ENCODE data around the gene SYT3. TPM values are rescaled to one million over a fixed set of nuclear protein-coding genes. Genes with fewer than 3 reads are reported as not detected.

The SYT3 gene
- polyA plus RNA-seq, 1 donor from 2014 or later = 14.8 TPM

GRCh38 chr19:50688766-50689165 lies 49.1 kb upstream of the SYT3 start (continued):
- TF ChIP-seq CTCF (IDR thresholded peaks at IDR 0.05; ENCODE audit: poor library complexity, severe bottlenecking) (no peak), EP300 (conservative IDR thresholded peaks at IDR 0.05; ENCODE audit: poor library complexity, severe bottlenecking) (no peak), SMC3 (conservative IDR thresholded peaks at IDR 0.05; ENCODE audit: poor library complexity) (no peak), RAD21 (conservative IDR thresholded peaks at IDR 0.05) (no peak)

GRCh38 chr19:50686310-50687032 lies 46.8 kb upstream of the SYT3 start:
- no peak overlapping the region for H3K4me2 ChIP-seq (ENCODE audit: low read length)
- H3K9ac ChIP-seq (ENCODE audit: low read length) = no peak overlapping the region
- H3F3A ChIP-seq (ENCODE audit: insufficient read depth, low read length, poor library complexity, severe bottlenecking) = no peaks in the 10 kb centered on the region
- H3K4me3 ChIP-seq (ENCODE audit: low read length) = no peak overlapping the region
- H4K20me1 ChIP-seq (ENCODE audit: insufficient read depth) = no peaks in the 10 kb centered on the region
- H3K27ac ChIP-seq (ENCODE audit: low read length) = no peak overlapping the region
- TF ChIP-seq, protein P1, sequence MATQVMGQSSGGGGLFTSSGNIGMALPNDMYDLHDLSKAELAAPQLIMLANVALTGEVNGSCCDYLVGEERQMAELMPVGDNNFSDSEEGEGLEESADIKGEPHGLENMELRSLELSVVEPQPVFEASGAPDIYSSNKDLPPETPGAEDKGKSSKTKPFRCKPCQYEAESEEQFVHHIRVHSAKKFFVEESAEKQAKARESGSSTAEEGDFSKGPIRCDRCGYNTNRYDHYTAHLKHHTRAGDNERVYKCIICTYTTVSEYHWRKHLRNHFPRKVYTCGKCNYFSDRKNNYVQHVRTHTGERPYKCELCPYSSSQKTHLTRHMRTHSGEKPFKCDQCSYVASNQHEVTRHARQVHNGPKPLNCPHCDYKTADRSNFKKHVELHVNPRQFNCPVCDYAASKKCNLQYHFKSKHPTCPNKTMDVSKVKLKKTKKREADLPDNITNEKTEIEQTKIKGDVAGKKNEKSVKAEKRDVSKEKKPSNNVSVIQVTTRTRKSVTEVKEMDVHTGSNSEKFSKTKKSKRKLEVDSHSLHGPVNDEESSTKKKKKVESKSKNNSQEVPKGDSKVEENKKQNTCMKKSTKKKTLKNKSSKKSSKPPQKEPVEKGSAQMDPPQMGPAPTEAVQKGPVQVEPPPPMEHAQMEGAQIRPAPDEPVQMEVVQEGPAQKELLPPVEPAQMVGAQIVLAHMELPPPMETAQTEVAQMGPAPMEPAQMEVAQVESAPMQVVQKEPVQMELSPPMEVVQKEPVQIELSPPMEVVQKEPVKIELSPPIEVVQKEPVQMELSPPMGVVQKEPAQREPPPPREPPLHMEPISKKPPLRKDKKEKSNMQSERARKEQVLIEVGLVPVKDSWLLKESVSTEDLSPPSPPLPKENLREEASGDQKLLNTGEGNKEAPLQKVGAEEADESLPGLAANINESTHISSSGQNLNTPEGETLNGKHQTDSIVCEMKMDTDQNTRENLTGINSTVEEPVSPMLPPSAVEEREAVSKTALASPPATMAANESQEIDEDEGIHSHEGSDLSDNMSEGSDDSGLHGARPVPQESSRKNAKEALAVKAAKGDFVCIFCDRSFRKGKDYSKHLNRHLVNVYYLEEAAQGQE (IDR thresholded peaks at IDR 0.05; ENCODE audit: borderline replicate concordance) = no peak
- TF ChIP-seq TAF1 (IDR thresholded peaks at IDR 0.05; ENCODE audit: low read depth) (no peak), EP300 (conservative IDR thresholded peaks at IDR 0.05; ENCODE audit: poor library complexity, severe bottlenecking) (no peak), EZH2 (IDR thresholded peaks at IDR 0.05; ENCODE audit: borderline replicate concordance, insufficient read depth, low read length, poor library complexity, severe bottlenecking) (no peak), CTCF (IDR thresholded peaks at IDR 0.05; ENCODE audit: poor library complexity, severe bottlenecking) (no peak), RAD21 (conservative IDR thresholded peaks at IDR 0.05) (no peak), POLR2AphosphoS5 (IDR thresholded peaks at IDR 0.05) (no peak), SMC3 (conservative IDR thresholded peaks at IDR 0.05; ENCODE audit: poor library complexity) (no peak), MXI1 (conservative IDR thresholded peaks at IDR 0.05; ENCODE audit: poor library complexity, severe bottlenecking) (no peak)
- peaks cover 19% of the 10 kb centered on the region for H3K79me2 ChIP-seq (replicated peaks; ENCODE audit: insufficient read depth, low read length)
- no peak overlapping the region for H2AFZ ChIP-seq (ENCODE audit: low read depth, low read length)
- H3K27me3 ChIP-seq (ENCODE audit: insufficient read depth, low read depth, low read length) = no peaks in the 10 kb centered on the region
- H3K9me2 ChIP-seq (ENCODE audit: insufficient read depth, low read length) = no peaks in the 10 kb centered on the region
- H3K36me3 ChIP-seq (ENCODE audit: insufficient read depth, low read length) = no peaks in the 10 kb centered on the region
- H3K9me3 ChIP-seq (ENCODE audit: low read length) = no peaks in the 10 kb centered on the region
